Progenitor cell of endocrine pancreas (in vitro differentiated cells): ENCODE results near the gene CEP85. TPM values are rescaled to one million over a fixed set of nuclear protein-coding genes. Genes with fewer than 3 reads are reported as not detected.

ENCODE experiments used
- DNase-seq: peaks from one replicate; pipeline ENCODE4 v3.0.0; 2021; ENCODE audit warnings: low spot score; ENCODE audit not compliant: unreplicated experiment
- H3K27ac Mint-ChIP-seq: 2 replicates; pipeline ENCODE4 v1.8.0; 2021; ENCODE audit warnings: mild to moderate bottlenecking, moderate library complexity, mixed read lengths
- H3K27me3 Mint-ChIP-seq: 2 replicates; pipeline ENCODE4 v1.8.0; 2021; ENCODE audit warnings: mixed read lengths
- H3K36me3 Mint-ChIP-seq: 2 replicates; pipeline ENCODE4 v1.8.0; 2022; ENCODE audit warnings: mixed read lengths; ENCODE audit not compliant: insufficient read depth
- H3K4me1 Mint-ChIP-seq: 2 replicates; pipeline ENCODE4 v1.8.0; 2021; ENCODE audit warnings: low read depth, mixed read lengths
- H3K4me3 Mint-ChIP-seq: 2 replicates; pipeline ENCODE4 v1.8.0; 2021; ENCODE audit warnings: low read depth, mild to moderate bottlenecking, moderate library complexity, mixed read lengths
- H3K9me3 Mint-ChIP-seq: 2 replicates; pipeline ENCODE4 v1.8.0; 2021; ENCODE audit warnings: low read depth, mixed read lengths
- CTCF ChIP-seq: fragments of 200-600 bp; sonication (generic); IDR thresholded peaks from one replicate; pipeline ENCODE4 v1.5.0; 2021; ENCODE audit warnings: antibody characterized with exemption, mild to moderate bottlenecking; ENCODE audit not compliant: unreplicated experiment
- total RNA-seq: library from RNA; stranded (reverse); gene quantifications from 2 replicates; pipeline ENCODE4 v1.2.1, GENCODE V29; 2021

CEP85 gene
- total RNA-seq, 1 donor from 2014 or later: 21.3 TPM

GRCh38 chr1:26278303-26278702, 44.3 kb downstream of the CEP85 start:
- no peak for TF ChIP-seq CTCF
- Mint-ChIP-seq H3K27me3 (no peaks in the 10 kb centered on the region), H3K4me3 (no peak overlapping the region), H3K9me3 (no peaks in the 10 kb centered on the region), H3K4me1 (peaks cover 36% of the 10 kb centered on the region), H3K36me3 (peaks cover 6% of the 10 kb centered on the region), H3K27ac (no peak overlapping the region)
- no peak for DNase-seq

DNA sequence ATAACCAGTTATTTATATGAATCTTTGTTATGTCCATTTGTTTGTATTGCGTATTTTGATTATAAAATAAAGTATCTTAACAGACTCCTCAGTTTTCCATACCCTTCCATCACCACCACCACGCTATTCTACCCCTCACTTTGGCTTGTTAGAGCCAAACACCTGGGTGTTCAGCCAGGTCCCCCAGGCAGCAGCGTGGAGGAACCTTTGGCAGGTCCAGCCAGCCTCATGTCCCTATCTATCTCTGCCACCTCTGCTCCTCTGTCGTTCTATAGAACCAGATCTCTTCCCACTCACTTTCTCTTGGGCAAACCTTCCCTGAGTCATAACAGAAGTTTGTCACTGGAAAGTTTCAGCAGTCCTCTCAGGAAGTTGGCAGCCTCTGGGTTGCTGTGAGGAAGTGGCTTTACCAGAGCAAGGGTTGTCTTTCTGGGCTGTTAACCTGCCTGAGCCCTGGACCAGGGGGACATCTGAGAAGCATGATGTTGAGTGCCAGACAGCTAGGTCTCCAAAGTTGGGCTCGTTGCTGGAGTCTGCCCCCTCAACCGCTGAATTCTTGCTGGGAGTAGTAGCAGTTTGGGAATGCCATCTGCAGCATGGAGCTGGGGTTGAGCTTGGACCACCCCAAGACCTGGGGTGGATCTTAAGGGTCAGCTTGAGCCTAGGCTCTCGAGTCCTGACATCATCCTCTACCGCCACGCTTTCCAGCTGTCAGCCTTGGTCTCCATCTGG, 44.9 kb downstream of the CEP85 start:
- DNase-seq: no peak
- Mint-ChIP-seq H3K4me3 (peak overlapping the region; percentile 87), H3K27ac (peak overlapping the region; percentile 89), H3K9me3 (no peaks in the 10 kb centered on the region), H3K36me3 (peaks cover 6% of the 10 kb centered on the region), H3K4me1 (peaks cover 36% of the 10 kb centered on the region), H3K27me3 (no peaks in the 10 kb centered on the region)
- TF ChIP-seq CTCF: no peak

DNA sequence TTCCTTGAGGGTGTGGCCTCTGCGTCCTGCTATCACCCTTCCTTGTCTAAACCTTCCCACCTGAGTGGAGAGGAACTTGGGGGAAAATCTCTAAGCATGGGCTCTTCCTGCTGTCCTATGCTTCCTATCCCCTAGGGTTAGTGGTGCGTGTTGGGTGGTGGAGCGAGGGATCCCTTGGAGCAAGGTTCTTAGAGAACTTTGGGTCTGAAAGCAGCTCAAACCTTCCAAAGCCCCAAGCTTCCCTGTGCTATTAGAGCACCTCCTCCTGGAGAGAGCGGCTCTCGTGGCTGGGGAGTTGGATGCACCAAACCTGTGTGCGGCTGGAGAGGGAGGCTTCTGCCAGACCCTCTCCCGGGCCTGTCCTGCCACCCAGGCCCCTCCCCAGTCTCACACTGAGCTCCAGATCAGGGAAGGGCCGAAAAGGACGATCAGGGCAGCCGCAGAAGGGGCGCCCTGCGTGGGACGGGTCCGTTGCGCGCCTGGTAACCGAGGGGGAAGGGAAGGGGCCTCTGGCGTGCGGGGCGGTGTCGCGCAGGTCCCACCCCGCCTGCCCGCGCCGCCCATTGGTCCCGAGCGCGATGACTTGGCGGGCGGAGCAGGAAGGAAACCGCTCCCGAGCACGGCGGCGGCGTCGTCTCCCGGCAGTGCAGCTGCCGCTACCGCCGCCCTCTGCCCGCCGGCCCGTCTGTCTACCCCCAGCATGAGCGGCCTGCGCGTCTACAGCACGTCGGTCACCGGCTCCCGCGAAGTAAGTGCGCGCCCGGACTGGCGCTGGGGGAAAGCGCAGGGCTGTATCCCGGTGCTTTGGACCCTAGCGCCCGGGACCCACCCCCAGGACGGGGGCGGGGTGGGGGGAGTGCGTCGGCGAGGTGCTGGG, 45.7 kb downstream of the CEP85 start, which contains the start of gene SH3BGRL3:
Gene SH3BGRL3, plus strand, starts transcription at position 631 of the 877 bp plus-strand sequence. Its CDS starts 70 bp downstream, at position 701.
- peak within 1 kb of the TSS; percentile 87 for H3K4me3 Mint-ChIP-seq
- TF ChIP-seq CTCF: peak; percentile 33
- H3K36me3 Mint-ChIP-seq: peaks cover 6% of the 10 kb centered on the region
- H3K9me3 Mint-ChIP-seq: no peaks in the 10 kb centered on the region
- peak; percentile 58 for DNase-seq
- H3K27ac Mint-ChIP-seq: peak within 1 kb of the TSS; percentile 89
- peaks cover 36% of the 10 kb centered on the region for H3K4me1 Mint-ChIP-seq
- no peaks in the 10 kb centered on the region for H3K27me3 Mint-ChIP-seq

DNA sequence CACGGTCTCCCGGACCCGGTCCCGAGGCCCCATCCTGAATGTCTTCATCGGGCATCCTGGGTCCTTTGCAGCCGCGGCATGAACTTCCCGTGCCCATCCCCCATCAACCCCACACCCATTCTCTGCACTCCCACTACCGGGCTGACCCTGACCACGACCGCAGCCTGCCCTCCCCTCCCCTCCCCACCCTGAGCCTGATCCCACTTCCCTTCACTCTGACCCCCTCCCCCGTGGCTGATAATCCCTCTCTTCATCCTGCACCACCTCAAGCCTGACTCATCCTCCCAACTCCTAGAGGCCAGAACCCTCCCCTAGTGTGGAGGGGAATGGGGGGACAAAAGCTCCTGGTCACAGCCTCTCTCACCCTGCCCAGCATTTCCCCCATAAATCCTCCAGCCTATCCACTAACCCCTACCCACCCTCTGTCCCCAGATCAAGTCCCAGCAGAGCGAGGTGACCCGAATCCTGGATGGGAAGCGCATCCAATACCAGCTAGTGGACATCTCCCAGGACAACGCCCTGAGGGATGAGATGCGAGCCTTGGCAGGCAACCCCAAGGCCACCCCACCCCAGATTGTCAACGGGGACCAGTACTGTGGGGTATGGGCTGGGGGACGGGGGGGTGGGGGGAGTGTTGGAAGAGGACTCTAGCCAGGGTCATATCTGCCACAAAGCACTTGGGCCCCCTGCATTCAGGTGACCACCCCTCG, 46.5 kb downstream of the CEP85 start:
- Mint-ChIP-seq H3K27me3 (no peaks in the 10 kb centered on the region), H3K9me3 (no peaks in the 10 kb centered on the region), H3K4me3 (peak overlapping the region; percentile 87), H3K36me3 (peaks cover 7% of the 10 kb centered on the region), H3K4me1 (peaks cover 37% of the 10 kb centered on the region), H3K27ac (no peak overlapping the region)
- no peak for DNase-seq
- TF ChIP-seq CTCF: no peak
